ENCODE results near the gene IMMP2L. TPM values are rescaled to one million over a fixed set of nuclear protein-coding genes. Genes with fewer than 3 reads are reported as not detected.

The IMMP2L gene
- total RNA-seq, 1 donor = 19.9 TPM

DNA sequence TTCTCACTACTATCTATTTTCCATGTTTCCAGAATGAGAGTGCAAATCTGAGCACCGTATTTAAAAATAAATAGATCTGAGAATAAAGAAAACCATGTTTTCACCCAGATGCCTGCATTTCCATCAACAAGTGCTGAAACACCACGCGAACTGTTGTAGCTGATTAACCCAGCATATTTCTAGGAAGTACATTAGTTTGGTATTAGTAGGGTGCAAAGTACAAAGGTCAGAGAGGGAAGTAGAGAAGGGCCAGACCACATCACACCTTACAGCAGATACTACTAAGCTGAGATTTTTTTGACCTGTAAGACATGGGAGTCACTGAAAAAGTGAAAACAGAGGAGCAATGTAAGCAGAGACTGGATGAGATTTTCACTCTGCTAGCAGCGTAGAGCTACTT, 181.3 kb downstream of the IMMP2L start:
- no peaks in the 10 kb centered on the region for H3K36me3 ChIP-seq (ENCODE audit: insufficient read depth, low read length)
- no peaks in the 10 kb centered on the region for H3K27me3 ChIP-seq (ENCODE audit: insufficient read depth, low read length)
- no peaks in the 10 kb centered on the region for H3K9me3 ChIP-seq (ENCODE audit: low read depth, low read length)
- no peak overlapping the region for H3K4me2 ChIP-seq (ENCODE audit: insufficient read depth, low read length)
- H3K4me3 ChIP-seq (ENCODE audit: insufficient read depth, low read length) = no peak overlapping the region
- H3K27ac ChIP-seq (ENCODE audit: low read depth, low read length) = no peak overlapping the region
- DNase-seq (ENCODE audit: insufficient read length, low spot score, missing footprints) = no peak
- peaks cover 3% of the 10 kb centered on the region for H3K4me1 ChIP-seq (ENCODE audit: insufficient read depth, low read length)
- H3K79me2 ChIP-seq (ENCODE audit: insufficient read depth, low read length) = no peaks in the 10 kb centered on the region
- H4K20me1 ChIP-seq (ENCODE audit: insufficient read depth, low read length) = no peaks in the 10 kb centered on the region
- no peak overlapping the region for H2AFZ ChIP-seq (ENCODE audit: low read length)
- TF ChIP-seq, protein P1, sequence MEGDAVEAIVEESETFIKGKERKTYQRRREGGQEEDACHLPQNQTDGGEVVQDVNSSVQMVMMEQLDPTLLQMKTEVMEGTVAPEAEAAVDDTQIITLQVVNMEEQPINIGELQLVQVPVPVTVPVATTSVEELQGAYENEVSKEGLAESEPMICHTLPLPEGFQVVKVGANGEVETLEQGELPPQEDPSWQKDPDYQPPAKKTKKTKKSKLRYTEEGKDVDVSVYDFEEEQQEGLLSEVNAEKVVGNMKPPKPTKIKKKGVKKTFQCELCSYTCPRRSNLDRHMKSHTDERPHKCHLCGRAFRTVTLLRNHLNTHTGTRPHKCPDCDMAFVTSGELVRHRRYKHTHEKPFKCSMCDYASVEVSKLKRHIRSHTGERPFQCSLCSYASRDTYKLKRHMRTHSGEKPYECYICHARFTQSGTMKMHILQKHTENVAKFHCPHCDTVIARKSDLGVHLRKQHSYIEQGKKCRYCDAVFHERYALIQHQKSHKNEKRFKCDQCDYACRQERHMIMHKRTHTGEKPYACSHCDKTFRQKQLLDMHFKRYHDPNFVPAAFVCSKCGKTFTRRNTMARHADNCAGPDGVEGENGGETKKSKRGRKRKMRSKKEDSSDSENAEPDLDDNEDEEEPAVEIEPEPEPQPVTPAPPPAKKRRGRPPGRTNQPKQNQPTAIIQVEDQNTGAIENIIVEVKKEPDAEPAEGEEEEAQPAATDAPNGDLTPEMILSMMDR (IDR thresholded peaks at IDR 0.05; ENCODE audit: extremely low read depth, low read depth, low read length) = no peak

GRCh38 chr7:111374027-111374426, 188.3 kb downstream of the IMMP2L start:
- Histone ChIP-seq H4K20me1 (ENCODE audit: insufficient read depth, low read length) (no peaks in the 10 kb centered on the region), H3K27ac (ENCODE audit: low read depth, low read length) (no peak overlapping the region), H3K36me3 (ENCODE audit: insufficient read depth, low read length) (no peaks in the 10 kb centered on the region), H2AFZ (ENCODE audit: low read length) (no peak overlapping the region), H3K27me3 (ENCODE audit: insufficient read depth, low read length) (no peaks in the 10 kb centered on the region), H3K4me1 (ENCODE audit: insufficient read depth, low read length) (no peaks in the 10 kb centered on the region), H3K79me2 (ENCODE audit: insufficient read depth, low read length) (no peaks in the 10 kb centered on the region), H3K9me3 (ENCODE audit: low read depth, low read length) (no peaks in the 10 kb centered on the region), H3K4me3 (ENCODE audit: insufficient read depth, low read length) (no peak overlapping the region), H3K4me2 (ENCODE audit: insufficient read depth, low read length) (no peak overlapping the region)
- DNase-seq (ENCODE audit: insufficient read length, low spot score, missing footprints) = no peak
- TF ChIP-seq, protein P1 (IDR thresholded peaks at IDR 0.05; ENCODE audit: extremely low read depth, low read depth, low read length) = no peak

GRCh38 chr7:111371437-111371836, 190.9 kb downstream of the IMMP2L start:
- H3K4me2 ChIP-seq (ENCODE audit: insufficient read depth, low read length) = no peak overlapping the region
- H3K9me3 ChIP-seq (ENCODE audit: low read depth, low read length) = no peaks in the 10 kb centered on the region
- no peak overlapping the region for H2AFZ ChIP-seq (ENCODE audit: low read length)
- H3K27me3 ChIP-seq (ENCODE audit: insufficient read depth, low read length) = no peaks in the 10 kb centered on the region
- H3K79me2 ChIP-seq (ENCODE audit: insufficient read depth, low read length) = no peaks in the 10 kb centered on the region
- H3K4me3 ChIP-seq (ENCODE audit: insufficient read depth, low read length) = no peak overlapping the region
- H3K4me1 ChIP-seq (ENCODE audit: insufficient read depth, low read length) = no peaks in the 10 kb centered on the region
- H4K20me1 ChIP-seq (ENCODE audit: insufficient read depth, low read length) = no peaks in the 10 kb centered on the region
- TF ChIP-seq, protein P1 (IDR thresholded peaks at IDR 0.05; ENCODE audit: extremely low read depth, low read depth, low read length) = no peak
- no peak overlapping the region for H3K27ac ChIP-seq (ENCODE audit: low read depth, low read length)
- DNase-seq (ENCODE audit: insufficient read length, low spot score, missing footprints) = no peak
- H3K36me3 ChIP-seq (ENCODE audit: insufficient read depth, low read length) = no peaks in the 10 kb centered on the region

DNA sequence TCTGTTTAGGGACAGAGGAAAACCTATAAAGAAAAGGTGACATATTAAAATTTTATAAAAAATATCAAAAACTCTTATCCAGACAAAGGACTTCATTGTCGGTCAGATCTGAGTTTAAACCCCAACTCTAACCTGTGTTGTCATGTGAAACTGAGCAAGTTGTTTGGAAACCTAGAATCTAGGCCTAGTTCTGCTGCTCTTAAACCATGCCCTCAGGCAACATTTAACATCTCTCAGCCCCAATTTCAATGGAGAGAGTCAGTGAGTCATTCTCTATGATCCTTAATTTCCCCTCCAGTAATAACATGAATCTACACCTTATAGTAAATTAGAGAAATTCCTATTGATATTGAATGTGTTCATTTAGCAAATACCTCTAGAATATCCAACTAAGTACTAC, 192.3 kb downstream of the IMMP2L start:
- TF ChIP-seq, protein P1 (IDR thresholded peaks at IDR 0.05; ENCODE audit: extremely low read depth, low read depth, low read length) = no peak
- no peaks in the 10 kb centered on the region for H3K36me3 ChIP-seq (ENCODE audit: insufficient read depth, low read length)

More for the DNA sequence above, 192.3 kb downstream of the IMMP2L start:
- no peak overlapping the region for H3K27ac ChIP-seq (ENCODE audit: low read depth, low read length)
- no peaks in the 10 kb centered on the region for H3K27me3 ChIP-seq (ENCODE audit: insufficient read depth, low read length)
- H3K4me3 ChIP-seq (ENCODE audit: insufficient read depth, low read length) = no peak overlapping the region
- H3K79me2 ChIP-seq (ENCODE audit: insufficient read depth, low read length) = no peaks in the 10 kb centered on the region
- no peak for DNase-seq (ENCODE audit: insufficient read length, low spot score, missing footprints)
- H2AFZ ChIP-seq (ENCODE audit: low read length) = no peak overlapping the region
- H3K4me2 ChIP-seq (ENCODE audit: insufficient read depth, low read length) = no peak overlapping the region
- no peaks in the 10 kb centered on the region for H3K9me3 ChIP-seq (ENCODE audit: low read depth, low read length)
- H3K4me1 ChIP-seq (ENCODE audit: insufficient read depth, low read length) = no peaks in the 10 kb centered on the region
- H4K20me1 ChIP-seq (ENCODE audit: insufficient read depth, low read length) = no peaks in the 10 kb centered on the region

Data from osteoblast (primary cell).